GM19239 (cell line): ENCODE measurements around the gene MARCHF9.
A peak's percentile ranks its signal among the peaks of the same experiment; 100 is the strongest.
"Not testable (repeated sequence)": the region's sequence is repeated elsewhere in the genome, so short reads cannot be mapped to it uniquely, and the experiment has no call there.

ENCODE experiments used
- DNase-seq: peaks from one replicate; pipeline ENCODE4 v3.0.0; 2011; ENCODE audit warnings: low spot score; ENCODE audit not compliant: insufficient read length
- FAIRE-seq: peaks from 2 replicates; lab custom pipeline; 2011; peaks lifted over from hg19 to GRCh38; lab: Jason Lieb, UNC

The MARCHF9 gene

DNA sequence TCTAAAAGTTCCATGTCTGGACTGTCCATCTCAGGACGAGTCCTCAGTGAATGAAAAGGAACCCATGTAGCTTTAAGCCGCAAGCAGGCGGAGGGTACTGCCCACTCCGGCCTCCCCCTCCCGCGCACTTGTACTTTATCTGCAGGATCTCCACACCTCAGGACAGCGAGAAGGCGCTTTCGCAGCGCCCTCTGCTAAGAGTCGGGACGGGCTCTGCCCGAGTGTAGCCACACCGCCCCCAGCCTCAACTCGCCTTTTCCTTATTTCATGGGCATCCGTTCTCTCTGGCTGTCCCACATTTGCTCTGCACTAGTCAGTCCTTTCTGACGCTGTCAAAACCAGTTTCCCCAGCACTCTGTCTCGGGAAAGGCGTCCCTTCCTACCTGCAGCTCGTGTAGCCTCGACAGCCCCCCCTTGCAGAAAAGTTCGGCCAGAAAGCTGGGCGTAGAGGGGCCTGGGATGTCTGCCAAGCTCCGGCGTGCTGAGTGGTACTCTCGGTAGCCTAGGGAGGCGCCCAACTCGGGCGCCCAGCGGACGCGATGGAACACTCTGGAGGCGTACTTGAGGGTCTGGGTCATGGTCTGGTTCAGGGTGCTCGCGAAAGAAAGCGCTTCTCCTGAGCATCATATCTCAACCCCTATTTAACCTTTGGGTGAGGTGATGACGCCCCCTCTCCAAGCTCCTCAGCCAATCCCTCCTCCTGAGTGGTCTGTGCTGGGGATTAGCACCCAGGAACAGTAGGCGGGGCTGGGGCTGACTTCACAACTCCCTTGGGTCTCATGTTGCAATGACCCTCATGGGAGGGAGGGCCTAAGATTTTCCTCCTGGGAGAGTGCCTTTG is 11.8 kb downstream of the MARCHF9 start, which contains the start of gene CYP27B1:
Gene CYP27B1 (minus strand): TSS at position 615 of the 841 bp plus-strand sequence. CDS start 37 bp downstream, at position 578.
- no peak for DNase-seq
- no peak for FAIRE-seq

DNA sequence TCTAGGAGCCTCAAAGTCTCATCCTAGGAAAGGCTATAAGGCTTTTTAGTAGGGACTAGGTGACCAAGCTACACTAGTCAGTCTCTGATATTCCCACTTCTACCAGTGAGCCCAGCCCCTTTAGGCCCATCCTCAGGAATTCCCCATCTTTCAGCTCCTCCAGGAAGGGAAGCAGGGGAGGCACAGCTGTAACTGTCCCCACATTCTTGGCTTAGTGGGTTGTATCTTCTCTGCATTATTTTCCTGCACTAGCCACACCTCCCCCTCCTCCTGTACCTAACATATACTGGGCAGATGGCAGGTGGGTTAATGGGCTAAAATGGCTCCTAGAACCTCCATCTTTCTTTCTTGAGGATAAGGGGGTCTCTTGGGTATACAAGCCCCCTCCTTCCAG is 12.4 kb downstream of the MARCHF9 start:
- DNase-seq = no peak
- no peak for FAIRE-seq

GRCh38 chr12:57767876-57768275 is 13.0 kb downstream of the MARCHF9 start:
- FAIRE-seq = no peak

DNA sequence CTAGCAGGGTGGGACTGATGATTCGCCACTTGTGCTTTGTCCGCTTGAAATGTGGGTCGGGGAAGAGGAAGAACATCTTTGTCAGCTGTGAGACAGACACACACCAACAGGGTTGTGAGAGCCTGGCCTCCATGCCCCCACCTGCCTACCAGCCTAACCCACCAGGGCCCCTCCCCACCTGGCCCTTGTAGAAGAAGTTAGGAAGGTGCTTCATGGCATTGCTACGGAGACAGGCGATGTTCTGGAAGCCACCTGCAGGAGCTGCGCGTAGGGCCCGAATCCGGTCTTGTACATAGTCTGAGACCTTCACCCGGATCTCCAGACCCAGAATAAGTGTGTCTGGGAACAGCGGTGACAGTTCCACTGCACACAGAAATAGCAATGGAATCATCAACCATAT is 14.7 kb downstream of the MARCHF9 start:
- no peak for FAIRE-seq

More at GRCh38 chr12:57767876-57768275, 13.0 kb downstream of the MARCHF9 start:
- no peak for DNase-seq

GRCh38 chr12:57770734-57771133 is 15.8 kb downstream of the MARCHF9 start:
- DNase-seq (no peak), FAIRE-seq (no peak)

More for the DNA sequence above, 14.7 kb downstream of the MARCHF9 start:
- DNase-seq = no peak

DNA sequence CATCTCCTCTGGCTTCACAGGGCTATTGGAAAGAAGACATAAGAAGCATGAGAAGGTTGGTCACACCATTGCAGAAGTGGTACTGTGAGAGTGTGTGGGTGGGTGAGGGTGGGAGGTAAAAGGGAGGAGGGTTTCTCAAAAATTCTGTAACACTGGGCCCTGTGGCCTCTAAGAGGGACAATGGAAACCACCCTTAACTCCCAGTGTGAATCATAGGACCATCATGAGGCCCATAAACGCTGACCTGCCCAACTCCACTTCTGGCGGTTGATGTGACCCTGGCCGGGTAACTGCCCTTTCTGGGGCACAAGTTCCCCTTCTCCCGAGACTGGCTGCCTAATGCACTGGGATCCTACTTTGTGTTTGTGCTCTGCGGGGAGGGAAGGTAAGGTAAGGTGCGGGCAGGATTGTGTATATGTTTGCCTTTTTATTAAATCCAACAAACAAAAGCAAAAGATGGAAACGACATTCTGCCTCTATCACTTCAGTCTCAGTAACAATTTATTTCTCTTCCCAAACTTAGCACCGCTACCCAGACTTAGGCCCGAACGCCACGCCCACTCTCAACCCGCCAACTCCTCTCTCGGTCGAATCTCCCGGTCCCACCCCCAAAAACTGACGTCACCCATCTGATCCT is 16.5 kb downstream of the MARCHF9 start:
- DNase-seq = peak; percentile 78

DNA sequence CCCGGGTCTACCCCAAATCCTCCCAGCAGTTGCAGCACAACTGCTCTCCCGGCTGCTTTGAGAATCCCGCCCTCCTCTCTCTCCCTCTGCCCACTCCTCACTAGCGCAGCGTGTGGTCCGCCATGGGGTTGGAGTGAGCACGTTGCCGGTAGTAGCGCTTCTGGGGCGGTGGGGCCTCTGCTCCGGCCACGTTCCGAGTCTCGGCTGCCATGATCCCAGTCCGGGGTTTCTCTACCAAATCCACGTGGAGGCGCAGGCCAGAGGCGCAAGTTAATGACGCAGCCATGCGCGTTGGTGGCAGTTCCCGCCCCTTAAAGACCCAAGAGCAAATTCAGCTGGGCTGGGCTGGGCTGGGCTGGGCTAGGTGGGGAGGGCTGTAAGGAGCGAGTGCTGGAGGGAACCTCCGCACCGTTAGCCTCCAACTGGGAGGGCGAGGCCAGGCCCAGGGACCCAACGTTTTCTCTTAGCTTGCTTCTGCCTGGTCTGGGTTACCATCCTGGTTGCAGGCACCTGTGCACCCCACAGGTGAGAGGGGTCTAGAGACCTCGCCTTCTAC is 17.0 kb downstream of the MARCHF9 start, which contains the start of gene METTL1:
Gene METTL1 (minus strand): TSS at position 233 of the 556 bp plus-strand sequence. CDS start 22 bp downstream, at position 211.
- FAIRE-seq (peak; percentile 94), DNase-seq (peak; percentile 92)

More for the DNA sequence above, 16.5 kb downstream of the MARCHF9 start:
- FAIRE-seq = no peak

DNA sequence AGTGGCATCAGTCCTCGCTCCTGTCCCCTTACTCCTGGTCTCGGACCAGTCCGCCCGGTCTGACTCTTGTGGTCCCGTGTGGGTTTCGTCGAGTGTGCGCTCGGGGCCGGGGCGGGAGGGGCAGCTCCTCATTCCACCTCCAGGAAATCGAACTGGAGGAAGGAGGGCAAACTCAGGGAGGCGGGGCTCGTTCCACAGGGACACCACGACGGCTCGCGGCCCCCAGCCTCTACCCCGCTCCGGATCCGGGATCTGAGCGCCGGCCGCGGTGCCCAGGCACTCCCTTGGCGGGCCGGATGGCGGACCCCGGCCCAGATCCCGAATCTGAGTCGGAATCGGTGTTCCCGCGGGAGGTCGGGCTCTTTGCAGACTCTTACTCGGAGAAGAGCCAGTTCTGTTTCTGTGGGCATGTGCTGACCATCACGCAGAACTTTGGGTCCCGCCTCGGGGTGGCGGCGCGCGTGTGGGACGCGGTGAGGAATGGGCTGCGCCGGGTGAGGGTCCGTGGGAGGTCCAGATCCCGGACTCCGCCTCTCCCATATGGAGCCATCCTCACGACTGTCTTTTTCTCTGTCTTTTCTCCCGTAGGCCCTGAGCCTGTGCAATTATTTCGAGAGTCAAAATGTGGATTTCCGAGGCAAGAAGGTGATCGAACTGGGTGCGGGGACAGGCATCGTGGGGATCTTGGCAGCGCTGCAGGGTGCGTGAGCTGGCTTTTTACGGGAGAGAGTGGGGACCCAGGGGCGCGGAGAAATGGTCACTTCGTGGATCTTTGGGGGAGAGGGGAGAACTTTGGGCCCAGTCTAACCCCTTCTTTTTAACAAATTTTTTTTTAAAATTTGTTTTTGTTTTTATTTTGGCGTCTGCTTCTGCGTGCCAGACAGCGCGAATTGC is 17.8 kb downstream of the MARCHF9 start, which contains the start of gene EEF1AKMT3:
Gene EEF1AKMT3 (plus strand): TSS at position 186 of the 894 bp plus-strand sequence. CDS start 111 bp downstream, at position 297.
- DNase-seq = no peak
- peak; percentile 65 for FAIRE-seq

GRCh38 chr12:57774634-57775033 is 19.7 kb downstream of the MARCHF9 start:
- FAIRE-seq, DNase-seq: not testable (repeated sequence)

DNA sequence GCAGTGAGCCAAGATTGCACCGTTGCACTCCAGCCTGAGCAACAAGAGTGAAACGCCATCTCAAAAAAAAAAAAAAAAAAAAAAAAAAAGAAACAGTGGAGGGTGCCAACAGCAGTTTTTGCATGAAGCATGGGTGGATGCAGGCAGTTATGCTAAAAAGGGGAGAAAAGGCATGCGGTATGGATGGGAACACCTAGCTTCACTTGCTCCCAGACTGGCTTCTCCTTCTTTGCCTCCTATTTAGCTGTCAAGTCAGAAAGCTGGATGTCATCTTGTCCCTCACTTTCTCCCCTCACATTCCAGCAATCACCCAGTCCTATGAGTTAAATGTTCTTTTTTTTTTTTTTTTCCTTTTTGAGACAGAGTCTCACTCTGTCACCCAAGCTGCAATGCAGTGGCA is 20.1 kb downstream of the MARCHF9 start:
- no peak for FAIRE-seq
- DNase-seq = no peak

- FAIRE-seq (no peak), DNase-seq (no peak)
Measured at GRCh38 chr12:57775563-57776246, 20.8 kb downstream of the MARCHF9 start.

DNA sequence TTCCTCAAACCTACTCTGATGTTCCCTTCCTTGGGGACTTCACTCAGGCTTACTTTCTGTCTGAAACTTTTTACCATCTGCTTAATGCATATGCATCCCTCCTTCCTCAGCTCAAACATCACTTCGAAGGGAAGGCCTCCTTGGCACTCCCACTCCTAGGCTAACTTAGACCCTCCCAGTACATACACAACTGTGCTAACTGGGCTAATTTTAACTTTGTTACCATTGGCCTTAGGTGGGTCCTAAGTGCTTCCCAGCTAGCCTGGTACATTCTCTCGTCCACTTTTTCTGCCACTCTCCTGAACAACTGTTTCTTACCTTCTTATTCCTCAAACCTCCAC is 21.3 kb downstream of the MARCHF9 start:
- FAIRE-seq (no peak), DNase-seq (no peak)

DNA sequence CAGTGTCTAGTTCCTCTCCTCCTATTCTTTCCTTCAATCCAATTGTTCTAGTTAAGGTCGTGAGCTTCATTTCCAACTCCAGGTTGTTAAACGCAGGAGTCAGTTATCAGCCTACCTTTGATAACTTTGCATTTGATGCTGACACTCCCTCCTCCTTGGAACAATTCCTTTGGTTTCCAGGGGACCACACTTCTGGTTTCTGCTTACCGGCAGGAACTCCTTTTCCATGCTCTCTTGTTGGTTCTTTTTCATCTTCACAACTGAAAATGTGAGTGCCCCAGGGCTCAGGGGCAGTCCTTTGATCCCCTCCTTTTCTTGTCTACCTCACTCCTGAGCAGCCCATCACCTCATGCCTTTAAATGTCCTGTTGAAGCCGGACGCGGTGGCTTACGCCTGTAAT is 22.5 kb downstream of the MARCHF9 start:
- no peak for FAIRE-seq
- DNase-seq = no peak

DNA sequence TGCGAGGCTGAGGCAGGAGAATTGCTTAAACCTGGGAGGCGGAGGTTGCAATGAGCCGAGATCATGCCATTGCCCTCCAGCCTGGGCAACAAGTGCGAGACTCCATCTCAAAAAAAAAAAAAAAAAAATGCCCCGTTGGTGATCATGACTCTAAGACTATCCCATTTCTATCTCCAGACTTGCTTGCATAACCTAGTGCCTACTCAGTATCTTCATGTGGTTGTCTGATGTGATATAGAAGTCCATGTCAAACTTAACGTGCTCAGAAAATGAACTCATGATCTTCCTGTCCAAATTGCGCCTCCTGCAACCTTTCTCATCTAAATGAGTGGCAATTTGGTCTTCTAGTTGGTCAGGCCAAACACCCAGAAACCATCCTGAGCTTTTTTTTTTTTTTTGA is 23.0 kb downstream of the MARCHF9 start:
- no peak for FAIRE-seq

GRCh38 chr12:57779736-57780135 is 24.8 kb downstream of the MARCHF9 start:
- DNase-seq (no peak), FAIRE-seq (no peak)

More for the DNA sequence above, 23.0 kb downstream of the MARCHF9 start:
- no peak for DNase-seq

DNA sequence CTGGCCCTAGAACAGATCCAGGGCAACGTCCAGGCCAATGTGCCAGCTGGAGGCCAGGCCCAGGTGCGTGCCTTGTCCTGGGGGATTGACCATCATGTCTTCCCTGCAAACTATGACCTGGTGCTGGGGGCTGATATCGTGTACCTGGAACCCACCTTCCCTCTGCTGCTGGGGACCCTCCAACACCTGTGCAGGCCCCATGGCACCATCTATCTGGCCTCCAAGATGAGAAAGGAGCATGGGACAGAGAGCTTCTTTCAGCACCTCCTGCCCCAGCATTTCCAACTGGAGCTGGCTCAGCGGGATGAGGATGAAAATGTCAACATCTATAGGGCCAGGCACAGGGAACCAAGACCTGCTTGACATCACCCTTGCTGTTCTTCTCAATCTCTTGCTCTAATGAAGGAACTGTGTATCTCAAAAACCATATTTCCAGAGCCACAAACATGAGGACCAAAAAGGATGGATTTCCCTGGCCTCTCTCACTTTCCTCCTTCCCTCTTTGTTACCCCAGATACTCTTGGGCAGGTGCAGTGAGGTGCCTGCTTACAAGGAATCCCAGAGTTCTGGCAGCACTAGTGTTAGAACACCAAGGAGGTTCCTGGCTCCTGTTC is 25.5 kb downstream of the MARCHF9 start:
- no peak for FAIRE-seq

DNA sequence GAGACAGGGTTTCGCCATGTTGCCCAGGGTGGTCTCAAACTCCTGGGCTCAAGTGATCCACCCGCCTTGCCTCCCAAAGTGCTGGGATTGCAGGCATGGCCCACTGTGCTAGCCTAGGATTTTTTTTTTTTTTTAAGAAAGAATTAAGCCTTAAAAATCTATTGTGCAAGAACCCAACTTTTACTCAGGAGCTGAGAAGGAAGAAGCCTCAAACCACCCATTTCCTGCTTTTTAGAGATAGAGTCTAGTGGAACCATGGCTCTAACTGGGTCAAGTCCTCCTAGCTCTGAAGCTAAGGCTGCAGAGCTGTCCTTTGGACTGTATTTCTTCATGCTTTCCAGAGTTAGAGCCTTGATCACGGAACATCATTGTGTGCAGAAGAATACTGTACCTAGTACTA is 26.3 kb downstream of the MARCHF9 start:
- DNase-seq = no peak
- FAIRE-seq = no peak

More for the DNA sequence above, 25.5 kb downstream of the MARCHF9 start:
- no peak for DNase-seq

GRCh38 chr12:57781801-57782200 is 26.9 kb downstream of the MARCHF9 start:
- no peak for DNase-seq
- no peak for FAIRE-seq

- FAIRE-seq (no peak), DNase-seq (no peak)
Measured at GRCh38 chr12:57782243-57782607, 27.3 kb downstream of the MARCHF9 start.
